Breast epithelium (tissue), 4 donors: ENCODE measurements around the gene APC2. TPM values are rescaled to one million over a fixed set of nuclear protein-coding genes. Genes with fewer than 3 reads are reported as not detected.
"Not testable (repeated sequence)": the region's sequence is repeated elsewhere in the genome, so short reads cannot be mapped to it uniquely, and the experiment has no call there.

ENCODE experiments used
- DNase-seq, 2 donors: peaks; one replicate each; pipeline ENCODE4 v3.0.0-alpha.2; 2019; ENCODE audit warnings: low spot score in 2 of 2
- H3K27ac ChIP-seq, 2 donors: fragments of 200-600 bp; sonication (generic) in 1 of 2; one replicate each; pipeline ENCODE4 v1.5.1; 2016 to 2019; ENCODE audit warnings: mild to moderate bottlenecking in 1 of 2
- H3K27me3 ChIP-seq, 2 donors: fragments of 200-600 bp; sonication (generic) in 1 of 2; one replicate each; pipeline versions ENCODE4 v1.5.1 to v1.6.0; 2017 to 2019; ENCODE audit warnings: control low read depth in 1 of 2, mild to moderate bottlenecking in 1 of 2
- H3K36me3 ChIP-seq: fragments of 200-600 bp; one replicate; pipeline ENCODE4 v1.5.1; 2019
- H3K4me1 ChIP-seq, 2 donors: fragments of 200-600 bp; sonication (generic); one replicate each; pipeline ENCODE4 v1.5.1; 2016 to 2019; ENCODE audit warnings: control low read depth in 1 of 2
- H3K4me3 ChIP-seq, 3 donors: fragments of 200-600 bp; sonication (generic); 1 replicate in 2 of 3; 2 replicates in 1 of 3; pipeline ENCODE4 v1.5.1; 2016 to 2019; ENCODE audit warnings: mild to moderate bottlenecking in 3 of 3, moderate library complexity in 2 of 3
- H3K9me3 ChIP-seq, 2 donors: fragments of 200-600 bp; sonication (generic) in 1 of 2; one replicate each; pipeline ENCODE4 v1.5.1; 2016 to 2019; ENCODE audit warnings: control low read depth in 1 of 2
- POLR2A ChIP-seq: fragments of 450-650 bp; IDR thresholded peaks from one replicate; pipeline ENCODE4 v1.6.1; 2016; ENCODE audit warnings: antibody characterized with exemption, mild to moderate bottlenecking, moderate library complexity
- POLR2AphosphoS5 ChIP-seq, 3 donors: sonication (generic); formaldehyde crosslinking; IDR thresholded peaks; one replicate each; pipeline ENCODE4 v1.6.1; 2017; ENCODE audit warnings: antibody characterized with exemption in 3 of 3
- intact Hi-C: fragments of 100-400 bp; cut with DNase I; formaldehyde crosslinking; loops from one replicate; pipeline ENCODE4 v1.15.1; 2023; ENCODE audit warnings: low total_unique reads
- total RNA-seq, 3 donors: library from RNA; depleted of rRNA; stranded (reverse); fragments of >200 nt; gene quantifications; one replicate each; pipeline ENCODE4 v1.1.0, GENCODE V29; 2016
- TF ChIP-seq, protein P1 (sequence below), 3 donors: fragments of 450-650 bp; IDR thresholded peaks; one replicate each; pipeline ENCODE4 v1.5.1; 2016 to 2017; ENCODE audit warnings: antibody characterized with exemption in 3 of 3, mild to moderate bottlenecking in 3 of 3, moderate library complexity in 3 of 3

Gene APC2
- total RNA-seq, 3 donors from 2014 or later, result under 0.01 to 0.29 (median 0.16) TPM

DNA sequence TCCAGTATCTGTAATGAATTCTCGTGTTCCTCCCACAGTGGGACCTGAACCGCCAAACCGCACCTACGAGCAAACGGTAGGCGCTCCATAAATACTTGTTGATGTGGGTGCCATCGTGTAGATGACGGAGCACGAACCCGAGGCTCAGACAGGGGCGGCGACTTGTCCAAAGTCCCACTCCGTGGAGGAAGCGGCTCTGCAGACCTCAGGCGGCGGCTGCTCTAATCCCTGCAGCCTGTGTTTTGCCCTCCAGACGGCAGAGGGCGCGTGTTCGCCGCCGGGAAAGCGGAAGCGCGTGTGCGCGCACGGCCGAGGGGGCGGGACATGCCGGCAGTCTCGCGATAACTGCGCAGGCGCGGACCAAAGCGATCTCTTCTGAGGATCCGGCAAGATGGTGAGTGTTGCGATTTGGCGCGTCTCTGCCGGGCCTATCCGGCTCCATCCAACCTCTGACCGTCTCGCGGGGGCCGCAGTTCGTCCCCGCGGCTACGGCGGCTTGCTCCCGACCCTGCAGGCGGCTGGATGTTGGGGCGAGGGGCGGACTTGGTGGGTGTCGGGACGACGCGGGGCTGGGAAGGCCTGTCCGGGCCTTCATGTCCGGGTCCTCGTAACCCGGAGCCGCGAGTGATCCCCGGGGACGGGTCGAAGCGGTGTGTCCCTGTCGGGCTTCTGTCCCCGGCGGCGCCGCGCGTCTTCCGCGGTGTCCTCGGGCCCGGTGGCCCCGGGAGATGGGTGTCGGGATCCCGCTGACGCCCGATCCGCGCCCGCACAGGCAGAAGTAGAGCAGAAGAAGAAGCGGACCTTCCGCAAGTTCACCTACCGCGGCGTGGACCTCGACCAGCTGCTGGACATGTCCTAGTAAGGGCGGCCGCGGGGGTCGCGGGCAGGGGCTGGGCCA is 11.6 kb upstream of the APC2 start, which contains the start of gene RPS15:
Gene RPS15, plus strand, starts transcription at position 362 of the 898 bp plus-strand sequence. Its CDS starts 30 bp downstream, at position 392.
- Histone ChIP-seq H3K27me3 (no peaks in the 10 kb centered on the region), H3K36me3 (peaks cover 13% of the 10 kb centered on the region), H3K4me1 (peaks cover 6 to 15% of the 10 kb centered on the region in 2 donors), H3K9me3 (no peaks in the 10 kb centered on the region), H3K27ac (peak within 1 kb of the TSS; percentile 95 to 97), H3K4me3 (peak within 1 kb of the TSS; percentile 90 to 96 (median 94))
- DNase-seq, result peak; percentile 90 to 97
- TF ChIP-seq POLR2AphosphoS5 (IDR thresholded peaks at IDR 0.05) (peak; percentile 98 to 99 (median 99)), POLR2A (peak; percentile 86)
- TF ChIP-seq, protein P1, sequence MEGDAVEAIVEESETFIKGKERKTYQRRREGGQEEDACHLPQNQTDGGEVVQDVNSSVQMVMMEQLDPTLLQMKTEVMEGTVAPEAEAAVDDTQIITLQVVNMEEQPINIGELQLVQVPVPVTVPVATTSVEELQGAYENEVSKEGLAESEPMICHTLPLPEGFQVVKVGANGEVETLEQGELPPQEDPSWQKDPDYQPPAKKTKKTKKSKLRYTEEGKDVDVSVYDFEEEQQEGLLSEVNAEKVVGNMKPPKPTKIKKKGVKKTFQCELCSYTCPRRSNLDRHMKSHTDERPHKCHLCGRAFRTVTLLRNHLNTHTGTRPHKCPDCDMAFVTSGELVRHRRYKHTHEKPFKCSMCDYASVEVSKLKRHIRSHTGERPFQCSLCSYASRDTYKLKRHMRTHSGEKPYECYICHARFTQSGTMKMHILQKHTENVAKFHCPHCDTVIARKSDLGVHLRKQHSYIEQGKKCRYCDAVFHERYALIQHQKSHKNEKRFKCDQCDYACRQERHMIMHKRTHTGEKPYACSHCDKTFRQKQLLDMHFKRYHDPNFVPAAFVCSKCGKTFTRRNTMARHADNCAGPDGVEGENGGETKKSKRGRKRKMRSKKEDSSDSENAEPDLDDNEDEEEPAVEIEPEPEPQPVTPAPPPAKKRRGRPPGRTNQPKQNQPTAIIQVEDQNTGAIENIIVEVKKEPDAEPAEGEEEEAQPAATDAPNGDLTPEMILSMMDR (IDR thresholded peaks at IDR 0.05), result peak; percentile 88 to 98 (median 90)
- intact Hi-C loops, result no loop called here

- Histone ChIP-seq H3K27ac (peak overlapping the region; percentile 95 to 97), H3K27me3 (no peaks in the 10 kb centered on the region), H3K4me1 (peaks cover 6 to 15% of the 10 kb centered on the region in 2 donors), H3K9me3 (no peaks in the 10 kb centered on the region), H3K4me3 (peak overlapping the region; percentile 90 to 96 (median 94)), H3K36me3 (peaks cover 8% of the 10 kb centered on the region)
- intact Hi-C loops, result no loop called here
- DNase-seq, result no peak
- TF ChIP-seq POLR2A (no peak), POLR2AphosphoS5 (IDR thresholded peaks at IDR 0.05) (no peak)
- TF ChIP-seq, protein P1 (IDR thresholded peaks at IDR 0.05), result no peak
Observed at GRCh38 chr19:1438933-1439354, 11.0 kb upstream of the APC2 start.

DNA sequence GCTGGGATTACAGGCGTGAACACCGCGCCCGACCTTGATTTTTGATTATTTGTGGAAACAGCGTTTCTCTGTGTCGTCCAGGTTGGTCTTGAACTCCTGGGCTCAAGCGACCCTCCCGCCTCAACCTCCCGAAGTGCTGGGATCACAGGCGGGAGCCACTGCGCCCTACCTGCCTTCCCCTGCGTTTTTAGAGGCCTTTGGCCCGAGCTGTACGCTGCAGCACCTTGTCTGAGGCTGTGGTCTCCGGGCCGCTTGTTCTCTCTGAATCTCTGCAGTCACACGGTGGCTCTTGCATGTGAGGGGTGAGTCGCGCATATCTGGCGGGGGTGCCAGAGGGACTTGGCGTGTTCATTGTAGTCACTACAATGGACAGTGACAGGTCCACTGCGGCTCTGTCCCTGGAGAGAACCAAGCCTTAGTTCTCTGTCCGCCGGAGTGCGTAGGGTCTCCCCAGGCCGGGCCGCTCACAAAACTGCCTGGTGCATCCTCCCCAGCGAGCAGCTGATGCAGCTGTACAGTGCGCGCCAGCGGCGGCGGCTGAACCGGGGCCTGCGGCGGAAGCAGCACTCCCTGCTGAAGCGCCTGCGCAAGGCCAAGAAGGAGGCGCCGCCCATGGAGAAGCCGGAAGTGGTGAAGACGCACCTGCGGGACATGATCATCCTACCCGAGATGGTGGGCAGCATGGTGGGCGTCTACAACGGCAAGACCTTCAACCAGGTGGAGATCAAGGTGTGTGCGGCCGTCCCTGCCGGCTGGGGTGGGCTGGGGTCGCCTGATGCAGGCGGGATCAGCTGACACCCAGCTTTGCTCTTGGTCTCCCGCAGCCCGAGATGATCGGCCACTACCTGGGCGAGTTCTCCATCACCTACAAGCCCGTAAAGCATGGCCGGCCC is 10.2 kb upstream of the APC2 start:
- H3K36me3 ChIP-seq, H3K27me3 ChIP-seq, H3K9me3 ChIP-seq, DNase-seq: not testable (repeated sequence)
- peak overlapping the region in 1 of 2 donors; percentile 95 for H3K27ac ChIP-seq
- H3K4me3 ChIP-seq, result peak overlapping the region; percentile 90 to 96 (median 94)
- intact Hi-C loops, result loop anchor here (10.0 kb wide), 1 partner anchor 165 kb away; the partner anchor contains the start of gene FAM174C
- peaks cover 6 to 15% of the 10 kb centered on the region in 2 donors for H3K4me1 ChIP-seq

DNA sequence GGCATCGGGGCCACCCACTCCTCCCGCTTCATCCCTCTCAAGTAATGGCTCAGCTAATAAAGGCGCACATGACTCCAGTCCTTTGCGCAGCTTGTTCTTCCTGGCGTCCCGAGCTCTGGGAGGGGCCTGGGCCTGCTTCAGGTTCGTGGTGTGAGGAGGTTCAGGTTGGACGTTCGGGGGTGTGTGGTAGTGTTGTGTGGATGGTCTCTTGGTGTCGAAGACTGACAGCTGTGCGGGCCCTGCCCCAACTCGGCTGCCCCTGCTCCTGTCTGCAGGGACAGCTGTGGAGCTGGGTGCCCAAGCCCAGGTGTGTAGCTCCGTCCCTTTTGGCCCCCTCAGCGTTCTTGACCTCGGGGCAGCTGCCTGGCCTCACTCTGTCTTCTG is 9.5 kb upstream of the APC2 start:
- H3K4me1 ChIP-seq, result peaks cover 9 to 15% of the 10 kb centered on the region in 2 donors
- DNase-seq, result no peak
- TF ChIP-seq POLR2A, result no peak
- TF ChIP-seq, protein P1 (IDR thresholded peaks at IDR 0.05), result no peak
- TF ChIP-seq POLR2AphosphoS5 (IDR thresholded peaks at IDR 0.05), result no peak
- intact Hi-C loops, result loop anchor here (10.0 kb wide), 1 partner anchor 166 kb away; the partner anchor contains the start of gene FAM174C
- no peaks in the 10 kb centered on the region for H3K9me3 ChIP-seq
- peaks cover 0 to 2% of the 10 kb centered on the region in 2 donors for H3K27me3 ChIP-seq
- H3K36me3 ChIP-seq, result peaks cover 8% of the 10 kb centered on the region
- H3K27ac ChIP-seq, result no peak overlapping the region
- peak overlapping the region in 1 of 3 donors; percentile 94 for H3K4me3 ChIP-seq

GRCh38 chr19:1441022-1441426 is 8.9 kb upstream of the APC2 start:
- Histone ChIP-seq H3K36me3 (peaks cover 8% of the 10 kb centered on the region), H3K4me1 (peaks cover 11 to 17% of the 10 kb centered on the region in 2 donors), H3K9me3 (no peaks in the 10 kb centered on the region), H3K27ac (no peak overlapping the region), H3K4me3 (no peak overlapping the region), H3K27me3 (peaks cover 6 to 8% of the 10 kb centered on the region in 2 donors)
- TF ChIP-seq POLR2A (no peak), POLR2AphosphoS5 (IDR thresholded peaks at IDR 0.05) (no peak)
- TF ChIP-seq, protein P1 (IDR thresholded peaks at IDR 0.05), result no peak
- intact Hi-C loops, result loop anchor here (10.0 kb wide), 1 partner anchor 166 kb away; the partner anchor contains the start of gene FAM174C
- DNase-seq, result no peak
